Thoracic aorta (tissue), 2 donors: Measurements from ENCODE around the gene PCNX2. TPM values are rescaled to one million over a fixed set of nuclear protein-coding genes. Genes with fewer than 3 reads are reported as not detected.
"Not testable (repeated sequence)": the region's sequence is repeated elsewhere in the genome, so short reads cannot be mapped to it uniquely, and the experiment has no call there.

ENCODE experiments used
- ATAC-seq: fragments of 150-250 bp; one replicate; pipeline ENCODE4 v1.8.0; 2017; ENCODE audit warnings: low read depth; ENCODE audit not compliant: insufficient number of reproducible peaks, low FRiP score
- DNase-seq: peaks from one replicate; pipeline ENCODE4 v3.0.0-alpha.2; 2020; ENCODE audit warnings: low spot score
- H3K27ac ChIP-seq, 2 donors: fragments of 200-600 bp; sonication (generic); 1 replicate in 1 of 2; 2 replicates in 1 of 2; pipeline ENCODE4 v1.5.1; 2016; ENCODE audit warnings: mild to moderate bottlenecking in 2 of 2, moderate library complexity in 2 of 2
- H3K27me3 ChIP-seq: fragments of 200-600 bp; sonication (generic); replicated peaks from 2 replicates; pipeline ENCODE4 v1.6.0; 2016; ENCODE audit warnings: mild to moderate bottlenecking; ENCODE audit not compliant: insufficient read depth
- H3K36me3 ChIP-seq: fragments of 200-600 bp; sonication (generic); one replicate; pipeline ENCODE4 v1.5.1; 2016
- H3K4me1 ChIP-seq, 2 donors: fragments of 200-600 bp; sonication (generic); 1 replicate in 1 of 2; 2 replicates in 1 of 2; pipeline versions ENCODE4 v1.5.1 to v1.6.0; 2016; ENCODE audit warnings: low read depth in 2 of 2, mild to moderate bottlenecking in 1 of 2; ENCODE audit not compliant: control insufficient read depth in 1 of 2
- H3K4me3 ChIP-seq: fragments of 200-600 bp; sonication (generic); 2 replicates; pipeline ENCODE4 v1.5.1; 2016; ENCODE audit warnings: mild to moderate bottlenecking
- H3K9me3 ChIP-seq: fragments of 200-600 bp; sonication (generic); 2 replicates; pipeline ENCODE4 v1.5.1; 2016
- total RNA-seq, 2 donors: library from RNA; depleted of rRNA; stranded (reverse); fragments of >200 nt; gene quantifications; one replicate each; pipeline versions ENCODE4 v1.1.0 to v1.2.3, GENCODE V29; 2016
- TF ChIP-seq, protein P1 (sequence below): fragments of 200-600 bp; sonication (generic); IDR thresholded peaks from one replicate; pipeline ENCODE4 v1.5.1; 2019; ENCODE audit warnings: antibody characterized with exemption

The PCNX2 gene
- total RNA-seq, 2 donors from 2014 or later, result 13.6 to 14.8 TPM

DNA sequence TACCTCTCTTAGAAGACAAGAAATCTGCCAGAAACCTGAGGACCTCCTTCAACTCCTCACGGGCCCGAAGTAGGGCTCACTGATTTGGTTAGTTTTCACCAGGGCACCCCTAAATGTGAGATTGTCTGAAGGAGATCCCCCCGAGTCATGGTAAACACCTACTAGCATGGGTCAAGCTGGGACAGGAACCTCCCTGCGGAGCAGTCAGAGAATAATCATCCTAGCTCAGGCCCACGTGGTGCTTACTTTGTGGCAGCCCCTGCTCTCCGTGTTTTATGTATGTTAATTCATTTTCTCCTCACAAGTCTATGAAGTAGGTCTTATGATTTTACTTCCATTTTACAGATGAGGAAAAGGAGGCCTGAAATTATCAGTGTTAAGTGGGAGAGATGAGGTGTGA is 206.9 kb downstream of the PCNX2 start:
- H3K36me3 ChIP-seq, result no peaks in the 10 kb centered on the region
- H3K27me3 ChIP-seq, result no peaks in the 10 kb centered on the region
- ATAC-seq, result no peak
- no peak overlapping the region for H3K4me3 ChIP-seq
- no peak overlapping the region for H3K27ac ChIP-seq
- H3K9me3 ChIP-seq, result no peaks in the 10 kb centered on the region
- DNase-seq, result no peak
- no peaks in the 10 kb centered on the region for H3K4me1 ChIP-seq
- TF ChIP-seq, protein P1, sequence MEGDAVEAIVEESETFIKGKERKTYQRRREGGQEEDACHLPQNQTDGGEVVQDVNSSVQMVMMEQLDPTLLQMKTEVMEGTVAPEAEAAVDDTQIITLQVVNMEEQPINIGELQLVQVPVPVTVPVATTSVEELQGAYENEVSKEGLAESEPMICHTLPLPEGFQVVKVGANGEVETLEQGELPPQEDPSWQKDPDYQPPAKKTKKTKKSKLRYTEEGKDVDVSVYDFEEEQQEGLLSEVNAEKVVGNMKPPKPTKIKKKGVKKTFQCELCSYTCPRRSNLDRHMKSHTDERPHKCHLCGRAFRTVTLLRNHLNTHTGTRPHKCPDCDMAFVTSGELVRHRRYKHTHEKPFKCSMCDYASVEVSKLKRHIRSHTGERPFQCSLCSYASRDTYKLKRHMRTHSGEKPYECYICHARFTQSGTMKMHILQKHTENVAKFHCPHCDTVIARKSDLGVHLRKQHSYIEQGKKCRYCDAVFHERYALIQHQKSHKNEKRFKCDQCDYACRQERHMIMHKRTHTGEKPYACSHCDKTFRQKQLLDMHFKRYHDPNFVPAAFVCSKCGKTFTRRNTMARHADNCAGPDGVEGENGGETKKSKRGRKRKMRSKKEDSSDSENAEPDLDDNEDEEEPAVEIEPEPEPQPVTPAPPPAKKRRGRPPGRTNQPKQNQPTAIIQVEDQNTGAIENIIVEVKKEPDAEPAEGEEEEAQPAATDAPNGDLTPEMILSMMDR, result no peak

DNA sequence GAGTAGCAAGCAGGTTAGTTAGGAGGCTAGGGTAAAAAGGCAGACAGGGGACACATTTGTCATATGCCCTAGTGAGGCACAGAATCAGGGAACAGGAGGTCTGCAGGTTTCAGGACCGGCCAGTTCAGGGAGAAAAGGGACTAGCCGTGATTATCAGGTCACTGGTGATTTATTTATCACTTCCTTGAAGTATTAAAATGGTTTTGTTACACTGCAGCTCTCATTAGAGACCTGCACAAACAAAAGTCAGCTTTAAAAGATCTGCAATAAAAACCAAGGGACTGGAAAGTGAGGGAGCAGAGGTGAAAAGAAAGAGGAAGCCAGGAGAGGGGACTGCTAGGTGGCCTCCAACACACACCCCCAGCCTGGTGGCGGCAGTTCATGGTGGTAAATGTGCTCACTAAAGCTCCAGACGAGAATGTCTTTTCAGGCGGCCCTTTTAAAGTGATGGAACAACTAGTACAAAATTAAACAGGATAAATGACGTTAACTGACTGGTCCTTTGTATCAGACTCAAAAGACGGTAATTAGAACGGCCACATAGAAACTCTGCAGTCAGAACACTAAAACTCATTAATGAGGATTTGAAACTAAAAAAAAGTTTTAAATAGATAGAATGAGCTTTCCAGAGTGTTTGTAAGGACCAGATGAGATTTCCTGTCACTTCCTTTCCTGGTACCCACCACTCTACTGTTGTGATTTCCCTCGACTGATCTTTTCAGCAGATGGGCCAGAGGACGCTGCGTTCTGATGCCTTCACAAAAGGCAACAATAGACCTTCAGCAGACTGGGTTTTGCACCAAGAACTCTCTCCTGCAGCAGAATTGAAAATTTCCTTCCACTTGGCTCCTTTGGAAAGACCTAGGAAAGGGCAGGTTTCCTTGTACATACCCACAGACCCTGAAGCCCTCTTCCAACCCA is 208.3 kb downstream of the PCNX2 start:
- H3K4me3 ChIP-seq, result no peak overlapping the region
- no peaks in the 10 kb centered on the region for H3K4me1 ChIP-seq
- DNase-seq (no peak), ATAC-seq (no peak)
- no peaks in the 10 kb centered on the region for H3K9me3 ChIP-seq
- H3K27ac ChIP-seq, result no peak overlapping the region
- H3K27me3 ChIP-seq, result no peaks in the 10 kb centered on the region
- H3K36me3 ChIP-seq, result no peaks in the 10 kb centered on the region
- TF ChIP-seq, protein P1, result no peak

DNA sequence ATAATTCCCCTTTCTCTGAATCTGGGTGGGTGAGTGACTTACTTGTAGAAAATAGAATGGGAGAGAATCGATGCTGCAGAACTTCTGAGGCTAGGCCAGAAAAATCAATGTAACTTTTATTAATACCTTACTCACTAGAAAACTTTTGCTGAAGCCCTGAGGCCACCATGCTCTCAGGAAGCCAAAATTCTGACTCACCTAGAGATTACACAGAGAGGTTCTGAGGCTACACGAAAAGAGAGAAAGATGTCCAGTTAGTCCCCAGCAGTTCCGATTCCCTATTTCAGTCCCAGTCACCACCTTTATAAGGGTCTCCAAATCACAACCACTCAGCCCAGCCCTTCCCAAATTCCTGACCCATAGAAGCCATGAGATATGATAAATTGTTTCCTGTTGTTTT is 210.0 kb downstream of the PCNX2 start:
- TF ChIP-seq, protein P1, result no peak
- H3K4me3 ChIP-seq, result no peak overlapping the region
- no peaks in the 10 kb centered on the region for H3K36me3 ChIP-seq
- no peak overlapping the region for H3K27ac ChIP-seq
- ATAC-seq (no peak), DNase-seq (no peak)
- H3K4me1 ChIP-seq, result no peaks in the 10 kb centered on the region
- H3K27me3 ChIP-seq, result no peaks in the 10 kb centered on the region
- H3K9me3 ChIP-seq, result no peaks in the 10 kb centered on the region

DNA sequence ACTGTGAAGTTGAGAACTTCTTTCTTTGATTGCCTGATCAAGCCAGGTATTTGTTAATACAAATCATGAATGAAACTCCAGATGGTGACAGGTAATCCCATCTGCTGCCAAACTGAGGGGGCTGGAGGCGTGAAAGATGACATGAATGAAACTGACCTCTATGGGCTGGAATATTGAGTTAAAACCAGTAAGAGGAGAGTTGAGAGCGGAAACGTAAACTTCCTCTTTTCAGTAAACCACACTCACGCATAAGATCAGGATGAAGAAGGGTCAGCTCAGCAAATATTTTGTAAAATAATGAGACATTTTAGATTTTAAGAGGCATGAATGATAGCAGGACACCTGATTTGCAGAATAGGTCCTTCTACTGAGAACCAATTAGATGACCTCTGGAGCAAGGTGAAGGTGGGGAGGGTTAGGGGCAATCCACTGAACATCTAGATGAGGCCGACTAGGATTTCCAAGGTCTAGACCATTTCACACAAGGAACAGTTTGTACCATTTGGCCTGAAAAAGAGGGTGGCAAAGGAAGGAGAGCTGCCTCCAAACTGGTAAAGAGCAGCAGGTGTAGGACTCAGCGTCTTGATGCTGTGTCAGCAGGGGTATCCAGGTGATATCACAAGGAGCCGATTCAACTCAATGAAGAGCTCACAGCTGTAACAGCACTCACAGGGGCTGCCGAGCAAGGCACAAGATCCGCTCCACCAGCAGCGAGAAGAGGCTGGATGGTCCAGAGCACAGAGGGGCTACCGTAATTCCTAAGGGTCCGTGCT is 212.6 kb downstream of the PCNX2 start:
- Histone ChIP-seq H3K36me3 (no peaks in the 10 kb centered on the region), H3K4me1 (no peaks in the 10 kb centered on the region), H3K9me3 (no peaks in the 10 kb centered on the region), H3K27ac (no peak overlapping the region), H3K4me3 (no peak overlapping the region), H3K27me3 (no peaks in the 10 kb centered on the region)
- ATAC-seq (no peak), DNase-seq (no peak)
- TF ChIP-seq, protein P1, result no peak

DNA sequence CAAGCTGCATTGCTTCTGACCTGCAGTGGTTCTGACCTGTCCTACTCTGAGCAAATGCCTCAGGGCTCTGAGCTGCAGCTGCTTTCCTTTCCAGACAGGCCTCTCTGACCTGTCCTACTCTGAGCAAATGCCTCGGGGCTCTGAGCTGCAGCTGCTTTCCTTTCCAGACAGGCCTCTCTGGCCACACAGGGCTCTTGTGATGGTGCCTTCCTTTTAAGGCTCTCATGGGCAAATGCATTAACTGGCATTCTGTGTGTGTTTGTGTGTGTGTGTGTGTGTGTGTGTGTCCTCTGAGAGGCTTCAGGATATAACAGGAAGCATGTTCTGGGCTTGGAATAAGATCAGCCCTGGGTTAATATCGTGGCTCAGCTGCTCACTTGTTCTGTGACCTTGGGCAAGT is 213.8 kb downstream of the PCNX2 start:
- no peak for ATAC-seq
- TF ChIP-seq, protein P1, result no peak
- H3K27me3 ChIP-seq, result no peaks in the 10 kb centered on the region
- H3K9me3 ChIP-seq, result no peaks in the 10 kb centered on the region
- no peak overlapping the region for H3K27ac ChIP-seq
- no peak for DNase-seq
- no peaks in the 10 kb centered on the region for H3K4me1 ChIP-seq
- H3K36me3 ChIP-seq, result no peaks in the 10 kb centered on the region
- H3K4me3 ChIP-seq, result no peak overlapping the region

DNA sequence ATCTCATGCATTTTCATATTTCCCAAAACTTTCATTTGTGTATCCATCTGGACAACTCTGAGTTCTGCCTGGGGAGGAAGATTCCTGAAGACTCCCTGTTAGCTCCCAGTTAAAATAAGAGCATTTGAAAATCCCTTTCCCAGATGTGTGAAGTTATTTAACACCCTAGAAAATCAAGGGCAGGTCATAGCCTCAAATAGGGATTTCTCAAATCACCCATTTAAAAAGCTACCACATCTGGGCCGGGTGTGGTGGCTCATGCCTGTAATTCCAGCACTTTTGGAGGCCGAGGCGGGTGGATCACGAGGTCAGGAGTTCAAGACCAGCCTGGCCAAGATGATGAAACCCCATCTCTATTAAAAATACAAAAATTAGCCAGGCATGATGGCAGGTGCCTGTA is 214.7 kb downstream of the PCNX2 start:
- H3K4me1 ChIP-seq, ATAC-seq, H3K27me3 ChIP-seq, DNase-seq, H3K27ac ChIP-seq, H3K4me3 ChIP-seq, H3K9me3 ChIP-seq, H3K36me3 ChIP-seq: not testable (repeated sequence)
